Measurements from ENCODE around the gene SVIL.
"Not testable (repeated sequence)": the region's sequence is repeated elsewhere in the genome, so short reads cannot be mapped to it uniquely, and the experiment has no call there.

Gene SVIL

DNA sequence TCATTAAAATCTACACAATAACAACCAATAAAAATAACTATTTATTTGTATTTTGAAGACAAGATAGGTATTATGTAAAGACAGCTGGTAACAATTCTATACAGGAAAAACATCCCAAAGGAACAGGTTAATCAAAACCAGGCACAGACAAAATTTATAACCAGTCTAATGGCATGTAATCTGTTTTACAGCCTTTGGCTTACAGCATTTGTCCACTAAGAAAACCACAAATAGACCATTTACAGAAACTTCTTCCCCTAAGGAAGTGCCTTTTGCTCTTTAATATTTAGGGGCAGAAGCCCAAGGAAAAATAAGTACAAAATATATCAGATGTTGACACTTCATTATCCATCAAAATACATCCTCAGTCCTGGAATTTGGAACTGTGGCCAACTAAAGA lies 65.0 kb downstream of the SVIL start:
- TF ChIP-seq POLR2AphosphoS5 (IDR thresholded peaks at IDR 0.05; ENCODE audit: borderline replicate concordance, low read depth, low read length) (no peak), EZH2 (IDR thresholded peaks at IDR 0.05) (no peak), FOXP2 (optimal IDR thresholded peaks at IDR 0.05; ENCODE audit: control extremely low read depth, extremely low read length, insufficient read depth) (no peak)
- no peak overlapping the region for H3K27ac ChIP-seq
- no peak for DNase-seq (ENCODE audit: low read depth, low spot score)
- no peaks in the 10 kb centered on the region for H3K36me3 ChIP-seq (ENCODE audit: insufficient read depth, low read length)
- H3K4me3 ChIP-seq: no peak overlapping the region
- no peak overlapping the region for H3K9ac ChIP-seq (ENCODE audit: insufficient read length)
- no peaks in the 10 kb centered on the region for H3K9me3 ChIP-seq (ENCODE audit: low read depth, low read length)

DNA sequence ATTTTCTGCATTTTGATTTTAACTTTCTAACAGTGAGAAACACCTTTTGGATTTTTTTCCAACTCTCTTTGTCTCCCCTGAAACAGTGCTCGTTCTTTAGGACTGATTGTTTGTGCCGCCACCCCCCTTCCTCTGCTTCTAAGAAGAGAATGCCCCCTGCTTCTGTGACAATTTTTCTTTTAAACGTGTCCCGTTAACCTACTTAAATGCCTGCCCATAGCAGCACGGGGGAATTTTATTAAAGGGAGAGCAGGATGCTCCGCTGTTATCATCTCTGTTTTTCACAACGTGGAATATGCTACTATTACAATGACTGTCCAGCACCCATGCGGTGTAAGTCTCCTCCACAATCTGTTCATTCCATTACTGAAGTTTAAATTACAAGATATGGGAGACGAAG lies 67.8 kb downstream of the SVIL start:
- no peak for DNase-seq (ENCODE audit: low read depth, low spot score)
- no peak overlapping the region for H3K9ac ChIP-seq (ENCODE audit: insufficient read length)
- H3K4me3 ChIP-seq: no peak overlapping the region
- H3K9me3 ChIP-seq (ENCODE audit: low read depth, low read length): no peaks in the 10 kb centered on the region
- no peaks in the 10 kb centered on the region for H3K36me3 ChIP-seq (ENCODE audit: insufficient read depth, low read length)
- H3K27ac ChIP-seq: no peak overlapping the region
- no peak for TF ChIP-seq POLR2AphosphoS5 (IDR thresholded peaks at IDR 0.05; ENCODE audit: borderline replicate concordance, low read depth, low read length)
- no peak for TF ChIP-seq FOXP2 (optimal IDR thresholded peaks at IDR 0.05; ENCODE audit: control extremely low read depth, extremely low read length, insufficient read depth)
- no peak for TF ChIP-seq EZH2 (IDR thresholded peaks at IDR 0.05)

DNA sequence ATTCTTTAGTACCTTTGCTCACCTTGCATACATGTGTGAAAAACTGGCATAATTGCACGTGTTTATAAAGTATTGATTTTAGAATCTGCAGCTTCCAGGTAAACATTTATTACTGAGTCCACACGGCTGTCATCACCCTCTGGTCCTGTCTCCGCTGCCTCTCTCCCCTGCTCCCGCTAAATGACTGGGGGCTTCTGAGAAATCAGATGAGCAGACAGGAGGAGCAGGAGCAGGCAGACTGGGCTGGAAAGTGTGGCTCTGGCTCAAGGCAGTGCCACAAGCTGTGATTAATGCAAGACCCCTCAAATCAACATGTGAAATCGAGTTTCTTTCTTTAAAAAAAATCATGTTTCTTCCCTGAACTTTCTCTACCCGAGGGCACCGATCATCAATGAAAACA lies 68.6 kb downstream of the SVIL start:
- DNase-seq (ENCODE audit: low read depth, low spot score); H3K36me3 ChIP-seq (ENCODE audit: insufficient read depth, low read length); H3K27ac ChIP-seq; H3K9ac ChIP-seq (ENCODE audit: insufficient read length); H3K9me3 ChIP-seq (ENCODE audit: low read depth, low read length); H3K4me3 ChIP-seq: not testable (repeated sequence)

DNA sequence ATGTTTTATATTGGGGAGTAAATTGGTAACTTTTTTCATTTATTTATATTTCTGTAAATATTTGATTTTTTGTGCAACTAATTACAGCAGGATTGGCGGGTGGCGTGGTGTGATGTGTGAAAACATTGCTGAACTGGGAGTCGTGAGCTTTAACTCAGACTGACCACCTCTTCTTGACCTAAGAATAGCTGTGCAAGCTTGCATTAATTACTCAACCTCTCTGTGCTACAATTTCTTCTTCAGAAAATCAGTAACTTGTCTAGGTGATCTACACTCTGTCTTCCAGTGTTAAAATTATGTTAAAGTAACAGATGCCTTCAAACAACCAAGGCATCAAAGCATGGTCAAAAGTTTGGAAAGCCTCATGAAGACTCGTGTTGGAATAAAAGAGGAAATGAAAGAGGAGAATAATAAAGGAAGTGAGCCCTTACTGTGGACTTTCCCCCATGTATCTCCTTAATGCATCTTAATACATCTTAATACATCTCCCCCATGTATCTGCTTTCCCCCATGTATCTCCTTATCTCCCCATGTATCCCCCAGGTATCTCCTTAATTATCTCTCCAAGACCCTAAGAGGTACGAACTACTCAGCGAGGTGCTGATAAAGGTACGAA lies 71.2 kb downstream of the SVIL start:
- Histone ChIP-seq H3K36me3 (ENCODE audit: insufficient read depth, low read length) (no peaks in the 10 kb centered on the region), H3K9me3 (ENCODE audit: low read depth, low read length) (no peaks in the 10 kb centered on the region), H3K9ac (ENCODE audit: insufficient read length) (no peak overlapping the region), H3K4me3 (no peak overlapping the region), H3K27ac (no peak overlapping the region)
- no peak for TF ChIP-seq POLR2AphosphoS5 (IDR thresholded peaks at IDR 0.05; ENCODE audit: borderline replicate concordance, low read depth, low read length)
- no peak for TF ChIP-seq FOXP2 (optimal IDR thresholded peaks at IDR 0.05; ENCODE audit: control extremely low read depth, extremely low read length, insufficient read depth)
- no peak for TF ChIP-seq EZH2 (IDR thresholded peaks at IDR 0.05)
- no peak for DNase-seq (ENCODE audit: low read depth, low spot score)

DNA sequence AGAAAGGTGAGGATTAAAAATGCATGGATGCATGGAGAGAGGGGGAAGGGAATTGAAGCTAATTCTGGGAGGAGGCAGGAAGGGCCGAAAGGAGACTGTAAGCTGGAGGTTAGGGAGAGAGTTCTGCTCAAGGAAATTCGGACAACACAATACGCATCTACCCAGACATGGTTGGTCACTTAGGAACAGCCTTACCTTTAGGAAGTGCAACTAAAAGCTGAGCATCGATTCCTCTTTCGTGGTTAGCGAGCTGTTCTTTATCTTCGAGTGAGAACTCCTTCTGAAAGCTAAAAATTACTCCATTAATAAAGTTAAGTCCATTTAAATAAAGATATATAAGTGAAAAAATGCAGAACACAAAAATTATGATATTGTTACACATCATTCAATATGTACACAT lies 71.8 kb downstream of the SVIL start:
- H3K9me3 ChIP-seq (ENCODE audit: low read depth, low read length); DNase-seq (ENCODE audit: low read depth, low spot score); H3K27ac ChIP-seq; H3K36me3 ChIP-seq (ENCODE audit: insufficient read depth, low read length); H3K9ac ChIP-seq (ENCODE audit: insufficient read length); H3K4me3 ChIP-seq: not testable (repeated sequence)

DNA sequence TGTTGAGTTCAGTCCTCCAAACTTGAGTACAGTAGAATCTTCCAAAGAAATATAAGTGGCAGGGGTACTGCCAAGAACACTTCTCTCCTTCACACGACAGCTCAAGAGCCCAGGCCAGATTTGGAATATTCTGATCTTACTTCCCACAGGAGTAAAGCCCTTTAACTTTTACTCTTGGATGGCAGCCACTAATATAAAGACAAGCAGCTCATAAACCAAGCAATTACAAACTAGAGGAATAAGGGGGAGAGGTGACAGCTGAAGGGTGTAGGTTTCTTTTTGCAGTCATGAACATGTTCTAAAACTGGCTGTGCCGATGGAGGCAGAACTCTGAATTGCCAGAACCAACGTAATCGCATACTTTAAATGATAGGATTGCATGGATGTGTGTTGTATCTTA lies 74.8 kb downstream of the SVIL start:
- H3K9me3 ChIP-seq (ENCODE audit: low read depth, low read length): no peaks in the 10 kb centered on the region
- DNase-seq (ENCODE audit: low read depth, low spot score): no peak
- peak overlapping the region; percentile 62; the same call in 1 of the 2 replicates for H3K27ac ChIP-seq
- TF ChIP-seq POLR2AphosphoS5 (IDR thresholded peaks at IDR 0.05; ENCODE audit: borderline replicate concordance, low read depth, low read length) (no peak), FOXP2 (optimal IDR thresholded peaks at IDR 0.05; ENCODE audit: control extremely low read depth, extremely low read length, insufficient read depth) (no peak), EZH2 (IDR thresholded peaks at IDR 0.05) (no peak)
- no peak overlapping the region for H3K4me3 ChIP-seq
- no peaks in the 10 kb centered on the region for H3K36me3 ChIP-seq (ENCODE audit: insufficient read depth, low read length)
- H3K9ac ChIP-seq (ENCODE audit: insufficient read length): no peak overlapping the region

DNA sequence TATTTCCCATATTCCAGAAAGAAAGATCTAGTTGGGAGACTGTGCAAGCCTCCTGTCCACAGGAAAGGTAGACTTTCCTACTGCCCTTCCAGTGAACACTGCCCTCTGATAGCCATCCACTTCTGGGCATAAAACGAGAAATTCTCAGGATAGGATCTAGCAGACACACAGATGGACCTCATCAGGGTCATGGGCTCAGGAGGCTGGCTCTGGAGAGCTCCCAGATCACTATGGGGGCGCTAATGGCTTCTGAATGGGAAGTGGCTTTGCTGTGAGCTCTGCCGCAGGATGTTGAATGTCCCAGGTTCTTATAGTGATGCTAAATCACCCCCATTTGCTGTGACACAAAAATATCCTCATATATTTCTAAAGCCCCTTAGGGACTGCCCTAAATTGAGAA lies 77.1 kb downstream of the SVIL start:
- Histone ChIP-seq H3K36me3 (ENCODE audit: insufficient read depth, low read length) (no peaks in the 10 kb centered on the region), H3K4me3 (no peak overlapping the region), H3K27ac (no peak overlapping the region), H3K9me3 (ENCODE audit: low read depth, low read length) (no peaks in the 10 kb centered on the region), H3K9ac (ENCODE audit: insufficient read length) (no peak overlapping the region)
- TF ChIP-seq POLR2AphosphoS5 (IDR thresholded peaks at IDR 0.05; ENCODE audit: borderline replicate concordance, low read depth, low read length): no peak
- TF ChIP-seq FOXP2 (optimal IDR thresholded peaks at IDR 0.05; ENCODE audit: control extremely low read depth, extremely low read length, insufficient read depth): no peak
- TF ChIP-seq EZH2 (IDR thresholded peaks at IDR 0.05): no peak
- DNase-seq (ENCODE audit: low read depth, low spot score): no peak

DNA sequence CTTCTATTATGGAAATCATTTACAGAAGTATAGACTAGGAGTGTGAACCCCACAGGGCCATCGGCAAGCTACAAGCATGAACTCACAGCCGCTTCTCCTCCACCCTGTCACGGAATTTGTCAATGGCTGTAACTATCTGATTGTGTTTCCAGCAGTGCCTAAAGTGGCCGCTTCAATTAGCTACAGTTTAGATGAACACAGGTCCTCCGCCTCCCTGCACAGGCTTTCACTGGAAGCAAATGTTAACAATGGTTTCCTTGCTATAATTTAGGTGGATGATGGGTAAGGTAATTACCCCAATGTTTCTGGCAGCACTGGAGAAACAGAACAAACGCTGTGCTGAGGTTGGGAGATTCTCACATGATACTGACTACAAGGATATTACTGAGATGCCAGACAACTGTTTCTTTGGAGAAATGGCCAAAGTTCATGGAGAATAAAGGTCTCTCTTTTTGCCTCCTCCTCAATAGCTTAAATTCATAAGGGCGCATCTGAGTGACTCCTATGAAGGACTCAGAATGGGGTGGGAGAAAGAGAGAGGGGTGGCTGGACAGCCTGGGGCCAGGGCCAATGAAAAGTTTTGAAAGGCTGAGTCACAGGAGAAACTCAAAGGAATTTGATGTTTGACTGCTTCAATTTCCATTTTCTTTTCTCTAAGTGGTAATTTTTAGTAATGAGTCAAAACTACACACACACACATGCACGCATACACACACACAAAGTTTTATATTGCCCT lies 78.9 kb downstream of the SVIL start:
- no peak overlapping the region for H3K4me3 ChIP-seq
- H3K36me3 ChIP-seq (ENCODE audit: insufficient read depth, low read length): no peaks in the 10 kb centered on the region
- no peak for DNase-seq (ENCODE audit: low read depth, low spot score)
- no peak for TF ChIP-seq POLR2AphosphoS5 (IDR thresholded peaks at IDR 0.05; ENCODE audit: borderline replicate concordance, low read depth, low read length)
- TF ChIP-seq FOXP2 (optimal IDR thresholded peaks at IDR 0.05; ENCODE audit: control extremely low read depth, extremely low read length, insufficient read depth): no peak
- no peak for TF ChIP-seq EZH2 (IDR thresholded peaks at IDR 0.05)
- no peak overlapping the region for H3K27ac ChIP-seq
- H3K9me3 ChIP-seq (ENCODE audit: low read depth, low read length): no peaks in the 10 kb centered on the region
- no peak overlapping the region for H3K9ac ChIP-seq (ENCODE audit: insufficient read length)

DNA sequence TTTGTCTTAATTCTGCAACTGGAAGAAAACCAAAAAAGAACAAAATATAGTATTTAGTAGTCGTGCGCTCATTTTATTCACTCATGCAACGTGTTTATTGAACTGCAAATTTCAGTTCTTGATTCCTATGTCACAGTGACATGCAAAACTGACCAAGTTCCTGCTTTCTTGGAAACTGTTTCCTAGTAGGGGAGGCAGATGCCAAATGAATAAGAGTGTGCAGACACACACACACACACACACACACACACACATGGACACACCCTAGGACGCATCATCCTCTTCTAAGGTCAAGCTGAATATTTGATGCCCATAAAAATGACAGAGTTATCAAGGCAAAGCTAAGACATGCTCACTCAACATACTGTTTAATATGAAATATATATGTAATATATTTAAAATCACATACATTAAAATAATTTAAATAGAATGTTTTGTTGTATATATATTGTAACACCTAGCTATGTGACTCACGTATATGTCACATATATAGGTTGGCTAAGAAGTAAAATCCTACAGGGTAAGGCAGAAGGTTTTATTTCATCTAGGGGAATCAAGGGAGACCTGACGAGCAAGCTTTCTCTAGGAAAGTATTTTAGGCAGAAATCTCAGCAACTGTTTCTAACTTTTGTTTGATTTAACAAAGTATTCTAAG lies 79.6 kb downstream of the SVIL start:
- H3K9me3 ChIP-seq (ENCODE audit: low read depth, low read length): no peaks in the 10 kb centered on the region
- no peak overlapping the region for H3K9ac ChIP-seq (ENCODE audit: insufficient read length)
- TF ChIP-seq FOXP2 (optimal IDR thresholded peaks at IDR 0.05; ENCODE audit: control extremely low read depth, extremely low read length, insufficient read depth) (no peak), EZH2 (IDR thresholded peaks at IDR 0.05) (no peak), POLR2AphosphoS5 (IDR thresholded peaks at IDR 0.05; ENCODE audit: borderline replicate concordance, low read depth, low read length) (no peak)
- H3K4me3 ChIP-seq: no peak overlapping the region
- no peak for DNase-seq (ENCODE audit: low read depth, low spot score)
- no peak overlapping the region for H3K27ac ChIP-seq
- H3K36me3 ChIP-seq (ENCODE audit: insufficient read depth, low read length): no peaks in the 10 kb centered on the region
